Epithelial cell of esophagus (primary cell): ENCODE results near the gene PLK5.

Experiments used
- DNase-seq: peaks from one replicate; pipeline ENCODE4 v3.0.0; 2010; ENCODE audit warnings: low read depth
- H3K4me3 ChIP-seq: 2 replicates; pipeline ENCODE4 v1.5.1; 2011; ENCODE audit warnings: mild to moderate bottlenecking, low read length, control low read depth
- CTCF ChIP-seq: IDR thresholded peaks from 2 replicates; pipeline ENCODE4 v1.5.1; 2011; ENCODE audit warnings: low read depth, mild to moderate bottlenecking, low read length, control low read depth, inconsistent platforms; ENCODE audit not compliant: insufficient read depth; ENCODE audit errors: missing control alignments

The PLK5 gene

GRCh38 chr19:1481893-1482360 is 42.0 kb upstream of the PLK5 start:
- TF ChIP-seq CTCF = no peak
- H3K4me3 ChIP-seq = no peak overlapping the region
- no peak for DNase-seq

- no peak for TF ChIP-seq CTCF
- no peak for DNase-seq
- H3K4me3 ChIP-seq = no peak overlapping the region
Measured at GRCh38 chr19:1482361-1483130, 41.3 kb upstream of the PLK5 start.

- no peak overlapping the region for H3K4me3 ChIP-seq
- DNase-seq = no peak
- TF ChIP-seq CTCF = no peak
Measured at GRCh38 chr19:1483131-1483978, 40.5 kb upstream of the PLK5 start.

DNA sequence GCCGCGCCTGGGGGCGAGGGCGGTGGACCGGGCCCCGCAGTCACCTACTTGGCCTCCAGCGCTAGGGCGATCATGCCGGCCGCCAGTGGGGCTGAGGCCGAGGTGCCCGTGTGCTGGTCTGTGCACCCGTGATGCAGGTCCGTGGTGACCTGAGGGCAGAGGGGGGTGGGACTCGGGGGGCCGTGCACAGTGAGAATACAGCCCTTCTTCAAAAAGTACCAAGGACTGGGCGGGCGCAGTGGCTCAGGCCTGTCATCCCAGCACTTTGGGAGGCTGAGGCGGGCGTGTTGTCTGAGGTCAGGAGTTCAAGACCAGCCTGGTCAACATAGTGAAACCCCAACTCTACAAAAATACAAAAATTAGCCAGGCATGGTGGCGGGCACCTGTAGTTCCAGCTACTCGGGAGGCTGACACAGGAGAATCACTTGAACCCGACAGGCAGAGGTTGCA is 39.9 kb upstream of the PLK5 start:
- TF ChIP-seq CTCF = no peak
- no peak for DNase-seq
- H3K4me3 ChIP-seq = no peak overlapping the region

GRCh38 chr19:1486720-1487575 is 36.9 kb upstream of the PLK5 start:
- TF ChIP-seq CTCF = no peak
- H3K4me3 ChIP-seq = no peak overlapping the region
- no peak for DNase-seq

DNA sequence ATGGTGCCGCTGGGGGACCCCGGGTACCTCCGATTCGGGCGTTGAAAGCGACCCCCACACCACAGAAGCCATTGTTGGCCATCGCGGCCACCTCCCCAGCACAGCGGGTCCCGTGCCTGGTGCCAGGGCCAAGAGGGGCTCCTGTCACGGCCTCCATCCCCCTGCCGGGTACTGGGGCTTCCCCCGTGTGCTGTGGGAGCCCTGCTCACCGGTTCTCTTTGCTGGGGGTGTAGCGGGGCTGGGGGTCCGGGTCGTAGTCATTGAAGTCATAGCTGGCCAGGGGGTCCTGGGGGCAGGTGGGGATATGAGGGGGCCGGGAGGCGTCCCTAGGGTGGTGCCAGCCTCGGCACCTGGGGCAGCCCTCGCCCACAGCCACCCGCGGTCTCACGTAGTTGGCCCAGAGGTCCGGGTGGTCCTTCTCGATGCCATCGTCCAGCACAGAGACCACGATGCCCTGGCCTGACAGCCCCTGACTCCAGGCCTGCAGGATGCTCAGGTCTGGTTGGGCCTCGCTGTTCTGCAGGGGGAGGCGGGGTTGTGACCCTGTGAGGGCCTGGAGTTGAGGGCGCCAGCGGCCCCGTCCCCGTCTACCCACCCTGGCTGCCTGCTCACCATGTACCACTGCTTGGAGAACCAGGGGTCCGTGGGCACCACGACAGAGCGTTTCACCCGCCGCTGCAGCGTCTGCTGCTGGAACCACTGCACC is 36.1 kb upstream of the PLK5 start:
- DNase-seq = no peak
- no peak for TF ChIP-seq CTCF
- no peak overlapping the region for H3K4me3 ChIP-seq
